Activated CD8-positive, alpha-beta T cell treated with anti-CD3 and anti-CD28 coated beads, Interleukin-2, amount 10 ng/mL, durations not matched to agents 7 days and 5 days (primary cell): ENCODE results near the gene POGLUT3. TPM values are rescaled to one million over a fixed set of nuclear protein-coding genes. Genes with fewer than 3 reads are reported as not detected.

ENCODE experiments used
- ATAC-seq: fragments of 150-1000 bp; cut with Tn5 transposase; one replicate; pipeline ENCODE4 v1.10.0; 2021; ENCODE audit warnings: moderate library complexity
- CTCF ChIA-PET: fragments of 350-600 bp; sonication (Branson Sonifier 250); formaldehyde crosslinking; loops from one replicate; lab custom pipeline; 2021; ENCODE audit warnings: antibody characterized with exemption; lab: Charles Lee
- POLR2A ChIA-PET: fragments of 350-600 bp; sonication (Branson Sonifier 250); formaldehyde crosslinking; loops from one replicate; lab custom pipeline; 2021; ENCODE audit warnings: antibody characterized with exemption; lab: Charles Lee
- DNase-seq: peaks from one replicate; pipeline ENCODE4 v3.0.0-alpha.2; 2020
- H3K27ac Mint-ChIP-seq: one replicate; pipeline ENCODE4 v1.8.0; 2021; ENCODE audit warnings: mild to moderate bottlenecking, mixed read lengths
- H3K27me3 Mint-ChIP-seq: one replicate; pipeline ENCODE4 v1.8.0; 2021; ENCODE audit warnings: low read depth, mixed read lengths
- H3K36me3 Mint-ChIP-seq: one replicate; pipeline ENCODE4 v1.8.0; 2021; ENCODE audit warnings: low read depth, mixed read lengths
- H3K4me1 Mint-ChIP-seq: one replicate; pipeline ENCODE4 v1.8.0; 2021; ENCODE audit warnings: low read depth, mixed read lengths
- H3K4me3 Mint-ChIP-seq: one replicate; pipeline ENCODE4 v1.8.0; 2021; ENCODE audit warnings: mild to moderate bottlenecking, mixed read lengths
- H3K9me3 Mint-ChIP-seq: one replicate; pipeline ENCODE4 v1.8.0; 2022; ENCODE audit warnings: mixed read lengths; ENCODE audit not compliant: insufficient read depth
- total RNA-seq, 2 experiments: library from RNA; stranded (reverse); gene quantifications; one replicate each; pipeline ENCODE4 v1.2.3, GENCODE V29; 2021

The POGLUT3 gene
- total RNA-seq, 2 experiments from 2014 or later = 27.6 to 31.5 TPM

DNA sequence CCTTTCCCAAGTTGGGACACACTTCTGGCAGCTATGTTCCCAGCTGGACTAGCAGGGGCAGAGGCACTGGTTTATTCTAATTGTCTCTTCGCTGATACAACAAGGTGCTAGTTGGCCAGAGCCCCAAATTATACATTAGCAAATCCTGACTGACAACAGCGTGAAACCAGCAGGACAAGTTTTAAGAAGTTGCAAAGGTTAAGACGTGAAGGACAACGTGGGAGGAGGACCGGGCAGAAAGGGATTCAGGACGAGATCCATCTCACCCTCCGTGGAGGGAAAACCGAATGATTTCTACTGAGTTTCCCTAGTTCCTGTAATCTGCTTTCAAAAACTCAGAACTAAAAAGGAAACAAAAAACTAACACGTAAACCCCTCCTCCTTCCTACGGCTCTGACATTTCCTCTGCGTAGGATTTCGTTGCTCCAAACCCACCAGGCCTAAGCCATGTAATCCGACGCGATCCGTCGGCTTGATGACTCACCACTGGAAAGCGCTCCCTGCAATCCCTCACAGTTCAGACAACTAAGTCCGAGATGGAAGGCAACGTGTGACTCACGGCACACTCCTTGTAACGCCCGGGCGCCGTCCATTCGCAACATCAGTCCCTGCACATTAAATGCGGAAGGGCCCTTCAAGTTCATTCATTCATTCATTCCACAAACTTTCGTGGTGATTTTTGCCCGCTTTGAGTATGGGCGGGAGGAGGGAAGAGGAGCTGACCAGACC lies 703 bp downstream of the POGLUT3 start:
- CTCF ChIA-PET = no interaction called here
- H3K4me3 Mint-ChIP-seq = peak overlapping the region; percentile 92
- no peaks in the 10 kb centered on the region for H3K27me3 Mint-ChIP-seq
- DNase-seq (peak; percentile 75), ATAC-seq (peak; percentile 83)
- POLR2A ChIA-PET = interaction anchor here (0.6 to 2.6 kb wide), 3 partner anchors 10 to 661 kb away, joined by 3 to 16 read pairs (median 3); partner anchors contain the start of gene C11orf65
- peak overlapping the region; percentile 97 for H3K27ac Mint-ChIP-seq
- no peaks in the 10 kb centered on the region for H3K9me3 Mint-ChIP-seq
- peaks cover 31% of the 10 kb centered on the region for H3K36me3 Mint-ChIP-seq
- H3K4me1 Mint-ChIP-seq = peaks cover 33% of the 10 kb centered on the region

DNA sequence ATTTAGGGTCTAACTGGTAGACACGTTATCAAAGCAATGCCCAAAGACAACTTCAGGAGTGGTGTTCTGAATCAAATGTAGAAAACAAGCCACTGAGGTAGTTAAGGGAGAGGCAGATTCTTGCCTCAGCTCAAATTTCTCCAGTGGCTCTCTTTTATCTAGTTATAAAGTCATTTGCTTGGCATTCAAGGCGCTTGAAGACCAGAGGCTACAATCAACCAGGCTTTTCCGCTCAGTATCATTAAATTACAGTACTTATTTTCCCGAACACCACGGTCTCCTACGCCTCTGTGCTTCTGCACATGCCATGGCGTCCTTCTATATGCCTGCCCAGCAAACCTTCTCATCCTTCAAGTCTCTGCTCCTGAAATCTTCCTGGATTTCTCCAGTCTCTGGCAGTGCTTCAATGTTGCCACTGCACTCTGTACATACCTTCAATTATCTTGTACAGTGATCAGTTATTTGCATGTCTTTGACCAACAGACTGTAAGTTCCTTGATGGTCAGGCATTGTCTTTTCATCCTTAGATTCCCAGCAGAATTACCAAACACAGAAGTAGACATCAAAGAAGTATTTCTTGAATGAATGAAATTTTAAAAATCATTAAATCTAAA lies 1.4 kb downstream of the POGLUT3 start:
- peak overlapping the region; percentile 92 for H3K4me3 Mint-ChIP-seq
- H3K36me3 Mint-ChIP-seq = peaks cover 31% of the 10 kb centered on the region
- no peaks in the 10 kb centered on the region for H3K27me3 Mint-ChIP-seq
- DNase-seq (no peak), ATAC-seq (no peak)
- H3K9me3 Mint-ChIP-seq = no peaks in the 10 kb centered on the region
- H3K4me1 Mint-ChIP-seq = peaks cover 37% of the 10 kb centered on the region
- POLR2A ChIA-PET = interaction anchor here (0.6 to 2.6 kb wide), 2 partner anchors 30 to 1609 kb away, joined by 3 to 16 read pairs; partner anchors contain the start of gene C11orf65
- peak overlapping the region; percentile 97 for H3K27ac Mint-ChIP-seq
- CTCF ChIA-PET = no interaction called here

- ATAC-seq = no peak
- Mint-ChIP-seq H3K4me1 (peaks cover 37% of the 10 kb centered on the region), H3K27ac (peak overlapping the region; percentile 4), H3K36me3 (peaks cover 35% of the 10 kb centered on the region), H3K4me3 (no peak overlapping the region), H3K9me3 (no peaks in the 10 kb centered on the region), H3K27me3 (no peaks in the 10 kb centered on the region)
- POLR2A ChIA-PET = interaction anchor here (1.5 kb wide), 1 partner anchor 169 kb away, joined by 3 read pairs; the partner anchor contains the start of gene DDX10
- no peak for DNase-seq
- CTCF ChIA-PET = no interaction called here
Measured at GRCh38 chr11:108495326-108495725, 2.9 kb downstream of the POGLUT3 start.

- Mint-ChIP-seq H3K27me3 (no peaks in the 10 kb centered on the region), H3K27ac (no peak overlapping the region), H3K36me3 (peaks cover 40% of the 10 kb centered on the region), H3K4me3 (no peak overlapping the region), H3K9me3 (no peaks in the 10 kb centered on the region), H3K4me1 (peaks cover 33% of the 10 kb centered on the region)
- CTCF ChIA-PET = interaction anchor here (1.1 kb wide), 2 partner anchors 11 to 150 kb away, joined by 3 to 4 read pairs; no protein-coding TSS in a partner anchor
- ATAC-seq (no peak), DNase-seq (no peak)
- POLR2A ChIA-PET = no interaction called here
Measured at GRCh38 chr11:108494182-108494581, 4.0 kb downstream of the POGLUT3 start.

DNA sequence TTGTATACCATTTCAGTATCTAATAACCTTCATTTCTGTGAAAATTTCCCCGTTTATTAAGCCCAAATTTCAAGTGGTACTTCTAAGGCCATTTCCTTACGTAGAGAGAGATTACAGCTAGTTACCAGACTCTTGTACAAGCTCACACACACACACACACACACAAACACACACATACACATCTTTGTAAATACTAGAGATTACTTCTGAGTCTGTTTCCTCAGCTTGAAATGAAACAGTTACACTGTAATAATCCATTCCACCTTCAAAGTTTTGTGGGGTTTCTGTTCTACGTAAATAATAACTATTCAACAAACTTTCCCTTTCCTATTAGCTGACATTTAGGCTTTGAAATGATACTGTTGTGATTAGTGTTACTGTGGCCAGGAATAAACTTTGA lies 6.2 kb downstream of the POGLUT3 start:
- no peak for ATAC-seq
- Mint-ChIP-seq H3K9me3 (no peaks in the 10 kb centered on the region), H3K27me3 (no peaks in the 10 kb centered on the region), H3K4me3 (no peak overlapping the region), H3K4me1 (peaks cover 26% of the 10 kb centered on the region), H3K27ac (no peak overlapping the region), H3K36me3 (peaks cover 53% of the 10 kb centered on the region)
- DNase-seq = no peak
- ChIA-PET POLR2A (interaction anchor here (0.7 kb wide), 1 partner anchor 307 kb away, joined by 3 read pairs; no protein-coding TSS in a partner anchor), CTCF (no interaction called here)

DNA sequence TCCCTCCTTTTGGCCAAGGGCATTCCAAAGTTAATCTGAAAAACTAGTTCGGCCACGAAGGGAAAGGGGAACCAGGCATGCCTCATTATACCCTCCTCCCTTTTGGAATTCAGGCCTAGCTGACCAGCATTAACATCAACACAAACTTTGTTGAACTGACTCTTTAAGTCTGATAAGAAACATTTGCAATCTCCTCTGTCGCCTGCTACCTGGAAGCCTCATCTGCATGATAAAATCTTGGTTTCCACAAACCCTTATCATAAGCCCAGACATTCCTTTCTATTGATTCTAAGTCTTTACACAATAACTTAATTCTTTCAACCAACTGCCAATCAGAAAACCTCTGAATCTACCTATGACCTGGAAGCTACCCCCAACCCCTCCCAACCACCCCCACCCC lies 11.4 kb downstream of the POGLUT3 start:
- peaks cover under 1% of the 10 kb centered on the region for H3K4me1 Mint-ChIP-seq
- H3K36me3 Mint-ChIP-seq = peaks cover 60% of the 10 kb centered on the region
- ATAC-seq (no peak), DNase-seq (no peak)
- POLR2A ChIA-PET = no interaction called here
- no peaks in the 10 kb centered on the region for H3K27me3 Mint-ChIP-seq
- no peak overlapping the region for H3K27ac Mint-ChIP-seq
- H3K9me3 Mint-ChIP-seq = no peaks in the 10 kb centered on the region
- H3K4me3 Mint-ChIP-seq = no peak overlapping the region
- CTCF ChIA-PET = interaction anchor here (1.2 kb wide), 1 partner anchor 368 kb away, joined by 3 read pairs; no protein-coding TSS in a partner anchor

GRCh38 chr11:108486331-108486730 lies 11.9 kb downstream of the POGLUT3 start:
- Mint-ChIP-seq H3K27me3 (no peaks in the 10 kb centered on the region), H3K9me3 (no peaks in the 10 kb centered on the region), H3K4me3 (no peak overlapping the region), H3K4me1 (no peaks in the 10 kb centered on the region), H3K36me3 (peaks cover 65% of the 10 kb centered on the region), H3K27ac (no peak overlapping the region)
- CTCF ChIA-PET = interaction anchor here (1.2 kb wide), 1 partner anchor 368 kb away, joined by 3 read pairs; no protein-coding TSS in a partner anchor
- POLR2A ChIA-PET = no interaction called here
- ATAC-seq (no peak), DNase-seq (no peak)

DNA sequence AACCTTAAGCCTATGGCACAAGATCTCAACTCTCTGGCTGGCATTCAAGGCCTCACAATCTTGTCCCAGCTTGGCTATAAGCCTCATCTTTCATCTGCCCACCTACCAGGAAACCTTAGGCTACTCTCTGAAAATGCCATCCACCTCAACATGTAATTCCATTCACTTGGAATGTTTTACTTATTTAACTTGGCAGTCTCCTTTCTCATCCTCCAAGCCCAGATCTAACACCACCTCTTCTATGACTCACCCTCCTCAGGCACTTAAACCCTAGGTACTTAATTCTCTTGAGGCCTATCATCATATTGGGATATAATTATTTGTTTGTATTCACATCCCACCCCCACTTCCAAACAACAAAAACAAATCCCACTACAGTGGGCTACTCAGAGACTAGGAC lies 15.0 kb downstream of the POGLUT3 start:
- Mint-ChIP-seq H3K9me3 (no peaks in the 10 kb centered on the region), H3K4me1 (no peaks in the 10 kb centered on the region), H3K36me3 (peaks cover 52% of the 10 kb centered on the region), H3K27me3 (no peaks in the 10 kb centered on the region), H3K27ac (no peak overlapping the region), H3K4me3 (no peak overlapping the region)
- no peak for DNase-seq
- POLR2A ChIA-PET = no interaction called here
- CTCF ChIA-PET = no interaction called here
- ATAC-seq = no peak

- CTCF ChIA-PET = no interaction called here
- no peak for ATAC-seq
- no peak overlapping the region for H3K4me3 Mint-ChIP-seq
- H3K36me3 Mint-ChIP-seq = peaks cover 36% of the 10 kb centered on the region
- H3K9me3 Mint-ChIP-seq = no peaks in the 10 kb centered on the region
- POLR2A ChIA-PET = no interaction called here
- no peaks in the 10 kb centered on the region for H3K27me3 Mint-ChIP-seq
- no peak for DNase-seq
- H3K27ac Mint-ChIP-seq = no peak overlapping the region
- no peaks in the 10 kb centered on the region for H3K4me1 Mint-ChIP-seq
Measured at GRCh38 chr11:108474664-108475463, 23.3 kb downstream of the POGLUT3 start.

GRCh38 chr11:108472681-108473080 lies 25.5 kb downstream of the POGLUT3 start:
- CTCF ChIA-PET = no interaction called here
- ATAC-seq = no peak

DNA sequence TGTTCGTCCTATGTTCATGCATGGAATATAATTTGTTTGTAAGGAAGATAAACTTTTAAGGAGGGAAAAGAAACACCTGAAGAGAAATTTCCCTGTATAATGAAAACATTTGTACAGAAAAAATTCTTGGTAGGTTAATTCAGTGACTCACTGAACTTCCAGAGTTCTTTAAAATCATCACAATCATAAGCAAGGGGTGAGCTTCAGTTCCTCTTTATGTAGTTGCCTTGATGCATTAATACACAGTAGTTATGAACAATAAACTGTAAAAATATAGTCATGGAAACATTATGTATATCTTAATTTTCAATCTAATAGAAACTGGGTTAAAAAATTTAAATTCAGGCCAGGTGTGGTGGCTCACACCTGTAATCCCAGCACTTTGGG lies 29.7 kb downstream of the POGLUT3 start:
- ChIA-PET CTCF (no interaction called here), POLR2A (interaction anchor here (0.9 to 3.1 kb wide), 2 partner anchors 29 to 245 kb away, joined by 3 to 16 read pairs; partner anchors contain the start of gene POGLUT3)
- Mint-ChIP-seq H3K27me3 (no peaks in the 10 kb centered on the region), H3K4me1 (peaks cover 18% of the 10 kb centered on the region), H3K27ac (peak overlapping the region; percentile 72), H3K36me3 (peaks cover 7% of the 10 kb centered on the region), H3K4me3 (no peak overlapping the region), H3K9me3 (no peaks in the 10 kb centered on the region)
- no peak for DNase-seq
- no peak for ATAC-seq

More at GRCh38 chr11:108472681-108473080, 25.5 kb downstream of the POGLUT3 start:
- POLR2A ChIA-PET = no interaction called here
- peaks cover 6% of the 10 kb centered on the region for H3K4me1 Mint-ChIP-seq
- H3K27ac Mint-ChIP-seq = no peak overlapping the region
- no peaks in the 10 kb centered on the region for H3K27me3 Mint-ChIP-seq
- no peak for DNase-seq
- H3K9me3 Mint-ChIP-seq = no peaks in the 10 kb centered on the region
- peaks cover 32% of the 10 kb centered on the region for H3K36me3 Mint-ChIP-seq
- no peak overlapping the region for H3K4me3 Mint-ChIP-seq
